ENCODE measurements around the gene PRRT3.

The PRRT3 gene

DNA sequence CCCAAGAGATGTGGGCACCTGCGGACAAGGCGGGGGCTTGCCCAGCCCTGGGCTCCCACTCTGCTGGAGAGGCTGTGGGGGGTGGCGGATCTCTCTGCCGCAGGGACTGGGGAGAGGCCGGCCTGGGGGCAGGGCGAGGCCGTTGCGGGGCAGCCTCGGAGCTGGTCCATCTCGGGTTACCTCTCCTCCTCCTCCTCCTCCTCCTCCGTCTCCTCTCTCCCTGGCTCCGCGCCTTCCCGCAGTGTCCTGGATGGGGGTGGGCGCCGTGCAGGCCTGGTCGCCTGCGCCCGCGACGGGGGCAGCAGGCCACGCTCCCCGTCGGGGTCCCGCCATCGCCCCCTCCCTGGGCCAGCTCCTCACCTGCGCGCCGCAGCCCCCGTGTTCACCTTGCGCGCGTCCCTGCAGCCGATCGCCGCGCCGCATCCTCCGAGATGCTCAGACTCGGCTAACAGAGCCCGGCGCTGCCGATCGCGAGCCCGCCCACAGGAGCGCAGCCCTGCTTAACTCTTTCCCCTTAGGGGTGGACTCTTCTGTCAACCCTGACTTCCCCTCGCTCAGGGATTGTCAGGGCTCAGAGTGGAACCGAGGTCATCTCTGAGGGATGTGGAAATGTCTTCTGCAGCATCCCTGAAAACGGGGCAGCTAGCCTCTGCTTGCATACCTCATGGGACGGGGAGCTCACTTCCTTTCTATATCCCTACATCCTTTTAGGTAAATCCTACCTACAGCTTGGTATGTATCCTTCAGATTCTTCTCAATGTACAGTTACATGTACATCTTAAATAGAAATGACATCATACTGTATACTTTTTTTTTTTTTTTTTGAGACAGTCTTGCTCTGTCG, at the start of gene PRRT3:
TSS of gene PRRT3 (minus strand) at position 447 of the 844 bp plus-strand sequence. CDS start 2,293 bp downstream, outside the sequence.
- H3K4me3 ChIP-seq (ENCODE audit: low read depth, low read length): peak within 1 kb of the TSS; percentile 89

DNA sequence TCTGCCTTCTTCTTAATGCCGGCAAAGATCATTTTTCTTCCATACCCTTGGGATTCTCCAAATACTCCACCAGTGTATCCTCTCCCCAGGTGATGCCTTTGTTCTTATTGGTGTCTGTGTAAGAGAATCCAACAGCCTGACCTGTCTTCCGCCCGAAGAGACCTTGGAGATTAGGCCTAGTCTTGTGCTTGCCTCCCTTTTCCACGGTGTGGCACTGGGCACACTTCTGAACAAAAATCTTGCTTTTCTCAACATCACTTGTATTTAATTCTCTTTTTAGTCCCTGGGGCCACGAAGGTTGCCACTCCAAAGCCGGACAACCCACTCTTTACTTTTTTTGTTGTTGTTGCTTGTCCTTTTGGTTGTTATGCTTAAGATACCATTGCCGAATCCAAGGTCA, 48.5 kb upstream of the PRRT3 start:
- TF ChIP-seq, protein P1, sequence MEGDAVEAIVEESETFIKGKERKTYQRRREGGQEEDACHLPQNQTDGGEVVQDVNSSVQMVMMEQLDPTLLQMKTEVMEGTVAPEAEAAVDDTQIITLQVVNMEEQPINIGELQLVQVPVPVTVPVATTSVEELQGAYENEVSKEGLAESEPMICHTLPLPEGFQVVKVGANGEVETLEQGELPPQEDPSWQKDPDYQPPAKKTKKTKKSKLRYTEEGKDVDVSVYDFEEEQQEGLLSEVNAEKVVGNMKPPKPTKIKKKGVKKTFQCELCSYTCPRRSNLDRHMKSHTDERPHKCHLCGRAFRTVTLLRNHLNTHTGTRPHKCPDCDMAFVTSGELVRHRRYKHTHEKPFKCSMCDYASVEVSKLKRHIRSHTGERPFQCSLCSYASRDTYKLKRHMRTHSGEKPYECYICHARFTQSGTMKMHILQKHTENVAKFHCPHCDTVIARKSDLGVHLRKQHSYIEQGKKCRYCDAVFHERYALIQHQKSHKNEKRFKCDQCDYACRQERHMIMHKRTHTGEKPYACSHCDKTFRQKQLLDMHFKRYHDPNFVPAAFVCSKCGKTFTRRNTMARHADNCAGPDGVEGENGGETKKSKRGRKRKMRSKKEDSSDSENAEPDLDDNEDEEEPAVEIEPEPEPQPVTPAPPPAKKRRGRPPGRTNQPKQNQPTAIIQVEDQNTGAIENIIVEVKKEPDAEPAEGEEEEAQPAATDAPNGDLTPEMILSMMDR (IDR thresholded peaks at IDR 0.05; ENCODE audit: borderline replicate concordance, insufficient read depth, low read depth, low read length): no peak
- H3K4me3 ChIP-seq (ENCODE audit: low read depth, low read length): no peak overlapping the region

More for the DNA sequence above, at the start of gene PRRT3:
- TF ChIP-seq, protein P1 (IDR thresholded peaks at IDR 0.05; ENCODE audit: borderline replicate concordance, insufficient read depth, low read depth, low read length): no peak

- H3K4me3 ChIP-seq (ENCODE audit: low read depth, low read length): no peak overlapping the region
- TF ChIP-seq, protein P1 (IDR thresholded peaks at IDR 0.05; ENCODE audit: borderline replicate concordance, insufficient read depth, low read depth, low read length): no peak
Measured at GRCh38 chr3:9994086-9994844, 42.1 kb upstream of the PRRT3 start.

- peak overlapping the region; percentile 86 for H3K4me3 ChIP-seq (ENCODE audit: low read depth, low read length)
- TF ChIP-seq, protein P1 (IDR thresholded peaks at IDR 0.05; ENCODE audit: borderline replicate concordance, insufficient read depth, low read depth, low read length): no peak
Measured at GRCh38 chr3:9986230-9986725, 34.1 kb upstream of the PRRT3 start.

GRCh38 chr3:9980251-9980650, 28.0 kb upstream of the PRRT3 start:
- no peak overlapping the region for H3K4me3 ChIP-seq (ENCODE audit: low read depth, low read length)
- TF ChIP-seq, protein P1 (IDR thresholded peaks at IDR 0.05; ENCODE audit: borderline replicate concordance, insufficient read depth, low read depth, low read length): no peak

GRCh38 chr3:9978710-9979305, 26.6 kb upstream of the PRRT3 start:
- H3K4me3 ChIP-seq (ENCODE audit: low read depth, low read length): no peak overlapping the region
- TF ChIP-seq, protein P1 (IDR thresholded peaks at IDR 0.05; ENCODE audit: borderline replicate concordance, insufficient read depth, low read depth, low read length): no peak

Measured in GM12875 (cell line).